ENCODE results near the gene SEPTIN8. TPM values are rescaled to one million over a fixed set of nuclear protein-coding genes. Genes with fewer than 3 reads are reported as not detected.

The SEPTIN8 gene
- total and polyA plus RNA-seq, 2 of the 13 experiments (the other 11 are each of a cell fraction or from before 2014, with no cell fraction given): 41.4 to 49.9 TPM

- TF ChIP-seq ZBTB4 (CRISPR knock-in tag; IDR thresholded peaks at IDR 0.05; ENCODE audit: borderline replicate concordance) (peak; percentile 36; the same call in 1 of the 2 replicates), ZFP41 (CRISPR knock-in tag; IDR thresholded peaks at IDR 0.05; ENCODE audit: borderline replicate concordance) (no peak), MAFG (CRISPR knock-in tag; IDR thresholded peaks at IDR 0.05) (no peak), ISX (CRISPR knock-in tag; conservative IDR thresholded peaks at IDR 0.05) (no peak), ETV6 (CRISPR knock-in tag; conservative IDR thresholded peaks at IDR 0.05) (peak; percentile 53; the same call in 1 of the 2 replicates), KLF16 (CRISPR knock-in tag; IDR thresholded peaks at IDR 0.05) (peak in 1 of 2 experiments; percentile 52; a peak in 1 of 4 replicates), BRD4 (CRISPR knock-in tag; IDR thresholded peaks at IDR 0.05) (peak; percentile 14; the same call in 1 of the 2 replicates), HNRNPL (IDR thresholded peaks at IDR 0.05; ENCODE audit: low read depth, low read length) (no peak), IRF2 (CRISPR knock-in tag; IDR thresholded peaks at IDR 0.05) (no peak), ZNF678 (CRISPR knock-in tag; IDR thresholded peaks at IDR 0.05) (no peak), RBFOX2 (IDR thresholded peaks at IDR 0.05; ENCODE audit: low read depth, low read length) (peak; percentile 66), ATF3 (CRISPR knock-in tag; IDR thresholded peaks at IDR 0.05) (no peak), TCF7 (IDR thresholded peaks at IDR 0.05; ENCODE audit: low read depth) (no peak), HCFC1 (IDR thresholded peaks at IDR 0.05; ENCODE audit: low read depth, low read length) (peak; percentile 56; the same call in 1 of the 2 replicates)
- TF ChIP-seq, protein P1, sequence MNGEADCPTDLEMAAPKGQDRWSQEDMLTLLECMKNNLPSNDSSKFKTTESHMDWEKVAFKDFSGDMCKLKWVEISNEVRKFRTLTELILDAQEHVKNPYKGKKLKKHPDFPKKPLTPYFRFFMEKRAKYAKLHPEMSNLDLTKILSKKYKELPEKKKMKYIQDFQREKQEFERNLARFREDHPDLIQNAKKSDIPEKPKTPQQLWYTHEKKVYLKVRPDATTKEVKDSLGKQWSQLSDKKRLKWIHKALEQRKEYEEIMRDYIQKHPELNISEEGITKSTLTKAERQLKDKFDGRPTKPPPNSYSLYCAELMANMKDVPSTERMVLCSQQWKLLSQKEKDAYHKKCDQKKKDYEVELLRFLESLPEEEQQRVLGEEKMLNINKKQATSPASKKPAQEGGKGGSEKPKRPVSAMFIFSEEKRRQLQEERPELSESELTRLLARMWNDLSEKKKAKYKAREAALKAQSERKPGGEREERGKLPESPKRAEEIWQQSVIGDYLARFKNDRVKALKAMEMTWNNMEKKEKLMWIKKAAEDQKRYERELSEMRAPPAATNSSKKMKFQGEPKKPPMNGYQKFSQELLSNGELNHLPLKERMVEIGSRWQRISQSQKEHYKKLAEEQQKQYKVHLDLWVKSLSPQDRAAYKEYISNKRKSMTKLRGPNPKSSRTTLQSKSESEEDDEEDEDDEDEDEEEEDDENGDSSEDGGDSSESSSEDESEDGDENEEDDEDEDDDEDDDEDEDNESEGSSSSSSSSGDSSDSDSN (CRISPR knock-in tag; IDR thresholded peaks at IDR 0.05): peak; percentile 90
- TF ChIP-seq, protein P2, sequence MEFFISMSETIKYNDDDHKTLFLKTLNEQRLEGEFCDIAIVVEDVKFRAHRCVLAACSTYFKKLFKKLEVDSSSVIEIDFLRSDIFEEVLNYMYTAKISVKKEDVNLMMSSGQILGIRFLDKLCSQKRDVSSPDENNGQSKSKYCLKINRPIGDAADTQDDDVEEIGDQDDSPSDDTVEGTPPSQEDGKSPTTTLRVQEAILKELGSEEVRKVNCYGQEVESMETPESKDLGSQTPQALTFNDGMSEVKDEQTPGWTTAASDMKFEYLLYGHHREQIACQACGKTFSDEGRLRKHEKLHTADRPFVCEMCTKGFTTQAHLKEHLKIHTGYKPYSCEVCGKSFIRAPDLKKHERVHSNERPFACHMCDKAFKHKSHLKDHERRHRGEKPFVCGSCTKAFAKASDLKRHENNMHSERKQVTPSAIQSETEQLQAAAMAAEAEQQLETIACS (CRISPR knock-in tag; IDR thresholded peaks at IDR 0.05): 0 out of 2 replicates have a peak, but pooled peaks have one; percentile 14
- TF ChIP-seq, protein P3, sequence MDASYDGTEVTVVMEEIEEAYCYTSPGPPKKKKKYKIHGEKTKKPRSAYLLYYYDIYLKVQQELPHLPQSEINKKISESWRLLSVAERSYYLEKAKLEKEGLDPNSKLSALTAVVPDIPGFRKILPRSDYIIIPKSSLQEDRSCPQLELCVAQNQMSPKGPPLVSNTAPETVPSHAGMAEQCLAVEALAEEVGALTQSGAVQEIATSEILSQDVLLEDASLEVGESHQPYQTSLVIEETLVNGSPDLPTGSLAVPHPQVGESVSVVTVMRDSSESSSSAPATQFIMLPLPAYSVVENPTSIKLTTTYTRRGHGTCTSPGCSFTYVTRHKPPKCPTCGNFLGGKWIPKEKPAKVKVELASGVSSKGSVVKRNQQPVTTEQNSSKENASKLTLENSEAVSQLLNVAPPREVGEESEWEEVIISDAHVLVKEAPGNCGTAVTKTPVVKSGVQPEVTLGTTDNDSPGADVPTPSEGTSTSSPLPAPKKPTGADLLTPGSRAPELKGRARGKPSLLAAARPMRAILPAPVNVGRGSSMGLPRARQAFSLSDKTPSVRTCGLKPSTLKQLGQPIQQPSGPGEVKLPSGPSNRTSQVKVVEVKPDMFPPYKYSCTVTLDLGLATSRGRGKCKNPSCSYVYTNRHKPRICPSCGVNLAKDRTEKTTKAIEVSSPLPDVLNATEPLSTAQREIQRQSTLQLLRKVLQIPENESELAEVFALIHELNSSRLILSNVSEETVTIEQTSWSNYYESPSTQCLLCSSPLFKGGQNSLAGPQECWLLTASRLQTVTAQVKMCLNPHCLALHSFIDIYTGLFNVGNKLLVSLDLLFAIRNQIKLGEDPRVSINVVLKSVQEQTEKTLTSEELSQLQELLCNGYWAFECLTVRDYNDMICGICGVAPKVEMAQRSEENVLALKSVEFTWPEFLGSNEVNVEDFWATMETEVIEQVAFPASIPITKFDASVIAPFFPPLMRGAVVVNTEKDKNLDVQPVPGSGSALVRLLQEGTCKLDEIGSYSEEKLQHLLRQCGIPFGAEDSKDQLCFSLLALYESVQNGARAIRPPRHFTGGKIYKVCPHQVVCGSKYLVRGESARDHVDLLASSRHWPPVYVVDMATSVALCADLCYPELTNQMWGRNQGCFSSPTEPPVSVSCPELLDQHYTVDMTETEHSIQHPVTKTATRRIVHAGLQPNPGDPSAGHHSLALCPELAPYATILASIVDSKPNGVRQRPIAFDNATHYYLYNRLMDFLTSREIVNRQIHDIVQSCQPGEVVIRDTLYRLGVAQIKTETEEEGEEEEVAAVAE (CRISPR knock-in tag; IDR thresholded peaks at IDR 0.05; ENCODE audit: borderline replicate concordance): no peak
These were observed at the start of gene SEPTIN8 (continued) for GRCh38 chr5:132777209-132778069.

Data from HepG2 (cell line).